GM18526 (cell line): ENCODE measurements around the gene CFP.
A peak's percentile ranks its signal among the peaks of the same experiment; 100 is the strongest.

ENCODE experiments used
- POLR2A ChIP-seq: IDR thresholded peaks from 3 replicates; pipeline ENCODE4 v1.6.1; 2011; ENCODE audit not compliant: insufficient read length; ENCODE audit errors: extremely low read depth

CFP gene

GRCh38 chrX:47587091-47587891, 42.4 kb downstream of the CFP start:
- no peak for TF ChIP-seq POLR2A

- no peak for TF ChIP-seq POLR2A
Measured at GRCh38 chrX:47586043-47586787, 43.5 kb downstream of the CFP start.

GRCh38 chrX:47585273-47585672, 44.5 kb downstream of the CFP start:
- no peak for TF ChIP-seq POLR2A

- no peak for TF ChIP-seq POLR2A
Measured at GRCh38 chrX:47584714-47585113, 45.0 kb downstream of the CFP start.

GRCh38 chrX:47583240-47583861, 46.4 kb downstream of the CFP start:
- TF ChIP-seq POLR2A: no peak

GRCh38 chrX:47581731-47582647, 47.7 kb downstream of the CFP start, which contains the start of gene TIMP1:
TSS of gene TIMP1 (plus strand) at chrX:47582436. CDS start at chrX:47583416, 980 bp downstream.
- TF ChIP-seq POLR2A: peak; percentile 26

GRCh38 chrX:47579537-47579936, 50.2 kb downstream of the CFP start:
- no peak for TF ChIP-seq POLR2A

- no peak for TF ChIP-seq POLR2A
Measured at GRCh38 chrX:47578692-47579091, 51.0 kb downstream of the CFP start.

GRCh38 chrX:47577901-47578300, 51.8 kb downstream of the CFP start:
- no peak for TF ChIP-seq POLR2A

GRCh38 chrX:47577424-47577823, 52.3 kb downstream of the CFP start:
- no peak for TF ChIP-seq POLR2A

- TF ChIP-seq POLR2A: no peak
Measured at GRCh38 chrX:47576021-47576898, 53.5 kb downstream of the CFP start.

GRCh38 chrX:47574547-47575301, 55.0 kb downstream of the CFP start:
- no peak for TF ChIP-seq POLR2A

GRCh38 chrX:47574076-47574546, 55.6 kb downstream of the CFP start:
- no peak for TF ChIP-seq POLR2A
